Activated naive CD4-positive, alpha-beta T cell treated with anti-CD3 and anti-CD28 coated beads for 36 hours (primary cell): ENCODE data around the gene SIPA1L3. TPM values are rescaled to one million over a fixed set of nuclear protein-coding genes. Genes with fewer than 3 reads are reported as not detected.
A peak's percentile ranks its signal among the peaks of the same experiment; 100 is the strongest.

Source experiments
- CTCF ChIA-PET: fragments of 350-600 bp; sonication (Branson Sonifier 250); formaldehyde crosslinking; loops from one replicate; lab custom pipeline; 2021; ENCODE audit warnings: antibody characterized with exemption; lab: Charles Lee
- DNase-seq: peaks from one replicate; pipeline ENCODE4 v3.0.0-alpha.2; 2020
- H3K27ac Mint-ChIP-seq: one replicate; pipeline ENCODE4 v1.8.0; 2021; ENCODE audit warnings: mild to moderate bottlenecking, mixed read lengths
- H3K27me3 Mint-ChIP-seq: one replicate; pipeline ENCODE4 v1.8.0; 2021; ENCODE audit warnings: low read depth, mixed read lengths
- H3K36me3 Mint-ChIP-seq: one replicate; pipeline ENCODE4 v1.8.0; 2021; ENCODE audit warnings: low read depth, mixed read lengths
- H3K4me1 Mint-ChIP-seq: one replicate; pipeline ENCODE4 v1.8.0; 2021; ENCODE audit warnings: low read depth, mixed read lengths
- H3K4me3 Mint-ChIP-seq: one replicate; pipeline ENCODE4 v1.8.0; 2021; ENCODE audit warnings: mild to moderate bottlenecking, moderate library complexity, mixed read lengths
- H3K9me3 Mint-ChIP-seq: one replicate; pipeline ENCODE4 v1.8.0; 2021; ENCODE audit warnings: mixed read lengths
- intact Hi-C: fragments of 100-400 bp; cut with micrococcal nuclease; formaldehyde crosslinking; loops from one replicate; pipeline ENCODE4 v1.15.1; 2023
- total RNA-seq, 2 experiments: library from RNA; stranded (reverse); gene quantifications; one replicate each; pipeline ENCODE4 v1.2.3, GENCODE V29; 2021

Gene SIPA1L3
- total RNA-seq, 2 experiments from 2014 or later, result 8.1 to 10.4 TPM

GRCh38 chr19:38182536-38183210 is 275.7 kb downstream of the SIPA1L3 start:
- Mint-ChIP-seq H3K27ac (no peak overlapping the region), H3K36me3 (peaks cover 14% of the 10 kb centered on the region), H3K4me1 (no peaks in the 10 kb centered on the region), H3K9me3 (peaks cover 9% of the 10 kb centered on the region), H3K4me3 (no peak overlapping the region), H3K27me3 (no peaks in the 10 kb centered on the region)
- CTCF ChIA-PET, result interaction anchor here (0.6 to 2.3 kb wide), 2 partner anchors 281 to 504 kb away, joined by 5 to 7 read pairs; no protein-coding TSS in a partner anchor
- no peak for DNase-seq
- intact Hi-C loops, result no loop called here

GRCh38 chr19:38183251-38183897 is 276.4 kb downstream of the SIPA1L3 start:
- intact Hi-C loops, result no loop called here
- H3K27ac Mint-ChIP-seq, result no peak overlapping the region
- H3K36me3 Mint-ChIP-seq, result peaks cover 12% of the 10 kb centered on the region
- DNase-seq, result no peak
- H3K27me3 Mint-ChIP-seq, result no peaks in the 10 kb centered on the region
- H3K9me3 Mint-ChIP-seq, result peaks cover 9% of the 10 kb centered on the region
- CTCF ChIA-PET, result no interaction called here
- no peaks in the 10 kb centered on the region for H3K4me1 Mint-ChIP-seq
- no peak overlapping the region for H3K4me3 Mint-ChIP-seq

GRCh38 chr19:38184815-38185214 is 277.8 kb downstream of the SIPA1L3 start:
- CTCF ChIA-PET, result interaction anchor here (0.6 kb wide), 1 partner anchor 581 kb away, joined by 4 read pairs; no protein-coding TSS in a partner anchor
- no peaks in the 10 kb centered on the region for H3K27me3 Mint-ChIP-seq
- intact Hi-C loops, result no loop called here
- peaks cover under 1% of the 10 kb centered on the region for H3K4me1 Mint-ChIP-seq
- H3K9me3 Mint-ChIP-seq, result peaks cover 4% of the 10 kb centered on the region
- no peak overlapping the region for H3K27ac Mint-ChIP-seq
- H3K36me3 Mint-ChIP-seq, result peaks cover 6% of the 10 kb centered on the region
- H3K4me3 Mint-ChIP-seq, result no peak overlapping the region
- no peak for DNase-seq

- Mint-ChIP-seq H3K27ac (no peak overlapping the region), H3K4me3 (no peak overlapping the region), H3K4me1 (peaks cover 6% of the 10 kb centered on the region), H3K27me3 (no peaks in the 10 kb centered on the region), H3K36me3 (peaks cover 4% of the 10 kb centered on the region), H3K9me3 (peaks cover 4% of the 10 kb centered on the region)
- CTCF ChIA-PET, result no interaction called here
- no peak for DNase-seq
- intact Hi-C loops, result no loop called here
Observed at GRCh38 chr19:38185562-38185961, 278.6 kb downstream of the SIPA1L3 start.

- intact Hi-C loops, result no loop called here
- H3K9me3 Mint-ChIP-seq, result no peaks in the 10 kb centered on the region
- no peaks in the 10 kb centered on the region for H3K27me3 Mint-ChIP-seq
- no peak overlapping the region for H3K4me3 Mint-ChIP-seq
- H3K36me3 Mint-ChIP-seq, result peaks cover 3% of the 10 kb centered on the region
- CTCF ChIA-PET, result interaction anchor here (0.8 kb wide), 1 partner anchor 56 kb away, joined by 5 read pairs; no protein-coding TSS in a partner anchor
- DNase-seq, result peak; percentile 55
- no peak overlapping the region for H3K27ac Mint-ChIP-seq
- peaks cover 6% of the 10 kb centered on the region for H3K4me1 Mint-ChIP-seq
Observed at GRCh38 chr19:38190061-38190460, 283.1 kb downstream of the SIPA1L3 start.

DNA sequence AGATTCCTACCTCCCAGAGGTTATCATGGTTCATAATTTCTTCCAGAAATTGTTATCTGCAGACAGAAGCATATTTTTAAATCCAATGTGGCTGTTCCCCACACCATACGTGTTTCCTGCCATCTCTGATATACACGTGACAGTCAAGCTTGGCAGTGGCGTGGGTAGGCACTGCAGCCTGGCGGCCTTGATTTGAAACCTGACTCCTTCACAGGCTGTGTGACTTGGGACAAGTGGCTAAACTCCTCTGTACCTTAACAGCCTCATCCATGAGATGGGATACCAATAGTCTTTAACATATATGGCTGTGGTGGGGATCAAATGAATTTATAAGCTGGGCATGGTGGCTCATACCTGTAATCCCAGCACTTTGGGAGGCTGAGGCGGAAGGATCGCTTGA is 283.8 kb downstream of the SIPA1L3 start:
- Mint-ChIP-seq H3K27me3 (no peaks in the 10 kb centered on the region), H3K36me3 (peaks cover 7% of the 10 kb centered on the region), H3K4me1 (peaks cover 6% of the 10 kb centered on the region), H3K4me3 (no peak overlapping the region), H3K9me3 (peaks cover 1% of the 10 kb centered on the region), H3K27ac (no peak overlapping the region)
- CTCF ChIA-PET, result interaction anchor here (0.8 kb wide), 1 partner anchor 56 kb away, joined by 5 read pairs; no protein-coding TSS in a partner anchor
- intact Hi-C loops, result no loop called here
- DNase-seq, result no peak

DNA sequence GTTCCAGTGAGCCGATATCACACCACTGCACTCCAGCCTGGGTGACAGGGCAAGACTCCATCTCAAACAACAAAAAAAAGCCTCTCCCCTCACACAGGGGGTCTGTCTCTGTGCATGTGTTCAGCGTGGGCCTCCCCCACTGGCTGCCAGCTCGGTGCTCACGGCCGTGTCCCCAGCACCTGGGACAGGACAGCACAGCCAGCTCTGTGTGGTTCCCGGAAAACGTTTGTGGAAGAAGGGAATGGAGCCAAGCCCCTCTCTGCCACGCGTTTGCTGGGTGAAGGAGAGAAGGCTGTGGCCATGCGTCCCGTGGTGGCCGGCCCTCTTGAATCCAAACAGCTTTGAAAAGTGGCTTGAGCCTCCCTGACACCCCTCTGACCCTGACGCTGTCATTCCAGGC is 284.7 kb downstream of the SIPA1L3 start:
- CTCF ChIA-PET, result no interaction called here
- H3K4me3 Mint-ChIP-seq, result no peak overlapping the region

GRCh38 chr19:38193445-38193844 is 286.4 kb downstream of the SIPA1L3 start:
- Mint-ChIP-seq H3K4me3 (no peak overlapping the region), H3K27me3 (no peaks in the 10 kb centered on the region), H3K36me3 (peaks cover 11% of the 10 kb centered on the region), H3K9me3 (peaks cover 1% of the 10 kb centered on the region), H3K4me1 (peaks cover 6% of the 10 kb centered on the region), H3K27ac (no peak overlapping the region)
- intact Hi-C loops, result no loop called here
- no peak for DNase-seq
- CTCF ChIA-PET, result no interaction called here

More for the DNA sequence above, 284.7 kb downstream of the SIPA1L3 start:
- Mint-ChIP-seq H3K27me3 (no peaks in the 10 kb centered on the region), H3K36me3 (peaks cover 11% of the 10 kb centered on the region), H3K4me1 (peaks cover 6% of the 10 kb centered on the region), H3K9me3 (peaks cover 1% of the 10 kb centered on the region), H3K27ac (no peak overlapping the region)
- intact Hi-C loops, result no loop called here
- DNase-seq, result no peak

GRCh38 chr19:38194061-38194701 is 287.2 kb downstream of the SIPA1L3 start:
- Mint-ChIP-seq H3K4me1 (peaks cover 6% of the 10 kb centered on the region), H3K4me3 (no peak overlapping the region), H3K9me3 (peaks cover 1% of the 10 kb centered on the region), H3K27ac (no peak overlapping the region), H3K36me3 (peaks cover 11% of the 10 kb centered on the region), H3K27me3 (no peaks in the 10 kb centered on the region)
- no peak for DNase-seq
- CTCF ChIA-PET, result no interaction called here
- intact Hi-C loops, result no loop called here

DNA sequence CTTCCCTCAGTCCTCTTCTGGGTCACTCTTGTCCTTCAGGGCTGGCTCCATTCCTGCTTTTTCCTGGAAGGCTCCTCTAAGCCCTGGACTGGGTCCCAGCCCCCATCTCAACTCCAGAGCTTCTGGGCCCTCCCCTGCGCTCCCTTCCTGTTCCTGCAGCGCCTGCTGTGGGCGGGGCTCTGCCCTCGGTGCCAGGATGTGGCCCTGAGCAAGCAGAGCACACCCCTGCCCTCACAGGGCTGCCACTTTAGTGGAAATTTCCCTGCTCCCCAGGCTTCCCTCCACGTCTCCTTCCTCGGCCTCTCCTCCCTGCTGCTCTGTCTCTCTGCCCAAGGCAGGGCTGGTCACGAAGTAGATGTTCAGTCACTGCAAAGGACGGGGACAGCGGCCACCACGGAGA is 288.2 kb downstream of the SIPA1L3 start:
- no peak for DNase-seq
- no peak overlapping the region for H3K4me3 Mint-ChIP-seq
- peaks cover 1% of the 10 kb centered on the region for H3K9me3 Mint-ChIP-seq
- H3K27me3 Mint-ChIP-seq, result no peaks in the 10 kb centered on the region
- CTCF ChIA-PET, result no interaction called here
- peaks cover 1% of the 10 kb centered on the region for H3K4me1 Mint-ChIP-seq
- H3K36me3 Mint-ChIP-seq, result peaks cover 11% of the 10 kb centered on the region
- intact Hi-C loops, result no loop called here
- no peak overlapping the region for H3K27ac Mint-ChIP-seq

DNA sequence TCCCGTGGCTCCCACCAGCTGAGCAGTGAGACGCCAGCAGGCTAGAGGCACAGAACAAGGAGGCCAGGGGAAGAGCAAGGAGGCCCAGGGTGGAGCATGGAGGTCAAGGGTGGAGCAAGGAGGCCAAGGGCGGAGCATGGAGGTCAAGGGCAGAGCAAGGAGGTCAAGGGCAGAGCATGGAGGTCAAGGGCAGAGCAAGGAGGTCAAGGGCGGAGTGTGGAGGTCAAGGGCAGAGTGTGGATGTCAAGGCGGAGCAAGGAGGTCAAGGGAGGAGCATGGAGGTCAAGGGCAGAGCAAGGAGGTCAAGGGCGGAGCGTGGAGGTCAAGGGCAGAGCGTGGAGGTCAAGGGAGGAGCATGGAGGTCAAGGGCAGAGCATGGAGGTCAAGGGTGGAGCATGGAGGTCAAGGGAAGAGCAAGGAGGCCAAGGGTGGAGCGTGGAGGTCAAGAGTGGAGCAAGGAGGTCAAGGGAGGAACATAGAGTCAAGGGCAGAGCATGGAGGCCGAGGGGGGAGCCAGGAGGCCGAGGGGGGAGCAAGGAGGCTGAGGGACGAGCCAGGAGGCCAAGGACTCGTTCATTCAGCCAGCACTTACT is 289.3 kb downstream of the SIPA1L3 start:
- no peaks in the 10 kb centered on the region for H3K4me1 Mint-ChIP-seq
- no peak overlapping the region for H3K27ac Mint-ChIP-seq
- peaks cover 1% of the 10 kb centered on the region for H3K9me3 Mint-ChIP-seq
- H3K36me3 Mint-ChIP-seq, result peaks cover 12% of the 10 kb centered on the region
- intact Hi-C loops, result no loop called here
- no peak overlapping the region for H3K4me3 Mint-ChIP-seq
- no peaks in the 10 kb centered on the region for H3K27me3 Mint-ChIP-seq
- CTCF ChIA-PET, result interaction anchor here (0.7 kb wide), 1 partner anchor 294 kb away, joined by 4 read pairs; no protein-coding TSS in a partner anchor
- DNase-seq, result no peak

- H3K9me3 Mint-ChIP-seq, result peaks cover 1% of the 10 kb centered on the region
- no peaks in the 10 kb centered on the region for H3K4me1 Mint-ChIP-seq
- no peak overlapping the region for H3K27ac Mint-ChIP-seq
- intact Hi-C loops, result no loop called here
- CTCF ChIA-PET, result interaction anchor here (0.7 kb wide), 1 partner anchor 295 kb away, joined by 4 read pairs; no protein-coding TSS in a partner anchor
- H3K27me3 Mint-ChIP-seq, result no peaks in the 10 kb centered on the region
- H3K36me3 Mint-ChIP-seq, result peaks cover 14% of the 10 kb centered on the region
- no peak for DNase-seq
- no peak overlapping the region for H3K4me3 Mint-ChIP-seq
Observed at GRCh38 chr19:38196948-38197656, 290.1 kb downstream of the SIPA1L3 start.
